ENCODE data around the gene PRDM5. TPM values are rescaled to one million over a fixed set of nuclear protein-coding genes. Genes with fewer than 3 reads are reported as not detected.

Gene PRDM5
- total and polyA plus RNA-seq, 2 of the 13 experiments (the other 11 are each of a cell fraction or from before 2014, with no cell fraction given): not detected

DNA sequence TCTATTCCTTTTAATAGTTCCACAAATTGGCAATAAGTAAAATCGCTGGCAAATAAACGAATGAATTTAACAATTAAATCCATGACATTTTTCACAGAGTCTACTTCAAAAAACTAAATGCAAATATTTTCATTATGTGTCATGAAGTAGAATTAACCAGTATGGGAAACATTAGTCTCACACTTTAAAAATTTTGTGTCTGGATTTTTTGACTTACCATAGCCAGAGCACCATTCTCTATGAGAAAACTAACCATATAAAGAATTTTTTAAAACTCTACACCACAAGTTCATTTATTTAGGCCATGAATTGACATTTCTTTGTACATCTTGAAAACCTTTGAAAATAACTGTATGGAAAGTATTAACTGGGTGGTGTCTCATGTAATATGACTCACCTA is 41.2 kb downstream of the PRDM5 start:
- no TSS peak for BruUV-seq (replicated peaks)
- H3K9me3 ChIP-seq (ENCODE audit: low read length): no peaks in the 10 kb centered on the region
- H3K4me2 ChIP-seq (ENCODE audit: low read depth, low read length): no peak overlapping the region
- H3K4me1 ChIP-seq (ENCODE audit: insufficient read depth, low read length): no peaks in the 10 kb centered on the region
- no peaks in the 10 kb centered on the region; a peak in 1 of 5 replicates for H3K27me3 ChIP-seq (ENCODE audit: control insufficient read depth in 1 of 2, insufficient read depth in 2 of 2, low read length in 2 of 2)
- H3K4me3 ChIP-seq (replicated peaks in 1 of 3; ENCODE audit: insufficient read depth in 1 of 3, low read depth in 2 of 3, low read length in 3 of 3): no peak overlapping the region
- ATAC-seq (no peak), DNase-seq (ENCODE audit: low spot score) (no peak), FAIRE-seq (no peak)
- H3K27ac ChIP-seq (ENCODE audit: extremely low read length, insufficient read depth, low read length): no peak overlapping the region
- no peak overlapping the region for H3K9ac ChIP-seq (ENCODE audit: insufficient read depth, low read depth, low read length)
- ChIA-PET CTCF (ENCODE audit: low intra/inter-chr PET ratio, low total read pairs) (no interaction called here), POLR2A (no interaction called here)
- H3K79me2 ChIP-seq (ENCODE audit: insufficient read depth, low read length): no peaks in the 10 kb centered on the region
- intact Hi-C loops (cut with micrococcal nuclease; ENCODE audit: unreplicated experiment): no loop called here
- 0% methylated on average over 2 of the region's 2 CpGs for WGBS (ENCODE audit: low lambda C conversion rate)
- TF ChIP-seq ZNF468 (CRISPR knock-in tag; IDR thresholded peaks at IDR 0.05): no peak
- TF ChIP-seq, protein P1, sequence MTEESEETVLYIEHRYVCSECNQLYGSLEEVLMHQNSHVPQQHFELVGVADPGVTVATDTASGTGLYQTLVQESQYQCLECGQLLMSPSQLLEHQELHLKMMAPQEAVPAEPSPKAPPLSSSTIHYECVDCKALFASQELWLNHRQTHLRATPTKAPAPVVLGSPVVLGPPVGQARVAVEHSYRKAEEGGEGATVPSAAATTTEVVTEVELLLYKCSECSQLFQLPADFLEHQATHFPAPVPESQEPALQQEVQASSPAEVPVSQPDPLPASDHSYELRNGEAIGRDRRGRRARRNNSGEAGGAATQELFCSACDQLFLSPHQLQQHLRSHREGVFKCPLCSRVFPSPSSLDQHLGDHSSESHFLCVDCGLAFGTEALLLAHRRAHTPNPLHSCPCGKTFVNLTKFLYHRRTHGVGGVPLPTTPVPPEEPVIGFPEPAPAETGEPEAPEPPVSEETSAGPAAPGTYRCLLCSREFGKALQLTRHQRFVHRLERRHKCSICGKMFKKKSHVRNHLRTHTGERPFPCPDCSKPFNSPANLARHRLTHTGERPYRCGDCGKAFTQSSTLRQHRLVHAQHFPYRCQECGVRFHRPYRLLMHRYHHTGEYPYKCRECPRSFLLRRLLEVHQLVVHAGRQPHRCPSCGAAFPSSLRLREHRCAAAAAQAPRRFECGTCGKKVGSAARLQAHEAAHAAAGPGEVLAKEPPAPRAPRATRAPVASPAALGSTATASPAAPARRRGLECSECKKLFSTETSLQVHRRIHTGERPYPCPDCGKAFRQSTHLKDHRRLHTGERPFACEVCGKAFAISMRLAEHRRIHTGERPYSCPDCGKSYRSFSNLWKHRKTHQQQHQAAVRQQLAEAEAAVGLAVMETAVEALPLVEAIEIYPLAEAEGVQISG (CRISPR knock-in tag; IDR thresholded peaks at IDR 0.05): no peak
- TF ChIP-seq SNAI1 (CRISPR knock-in tag; IDR thresholded peaks at IDR 0.05; ENCODE audit: borderline replicate concordance): no peak
- TF ChIP-seq, protein P2, sequence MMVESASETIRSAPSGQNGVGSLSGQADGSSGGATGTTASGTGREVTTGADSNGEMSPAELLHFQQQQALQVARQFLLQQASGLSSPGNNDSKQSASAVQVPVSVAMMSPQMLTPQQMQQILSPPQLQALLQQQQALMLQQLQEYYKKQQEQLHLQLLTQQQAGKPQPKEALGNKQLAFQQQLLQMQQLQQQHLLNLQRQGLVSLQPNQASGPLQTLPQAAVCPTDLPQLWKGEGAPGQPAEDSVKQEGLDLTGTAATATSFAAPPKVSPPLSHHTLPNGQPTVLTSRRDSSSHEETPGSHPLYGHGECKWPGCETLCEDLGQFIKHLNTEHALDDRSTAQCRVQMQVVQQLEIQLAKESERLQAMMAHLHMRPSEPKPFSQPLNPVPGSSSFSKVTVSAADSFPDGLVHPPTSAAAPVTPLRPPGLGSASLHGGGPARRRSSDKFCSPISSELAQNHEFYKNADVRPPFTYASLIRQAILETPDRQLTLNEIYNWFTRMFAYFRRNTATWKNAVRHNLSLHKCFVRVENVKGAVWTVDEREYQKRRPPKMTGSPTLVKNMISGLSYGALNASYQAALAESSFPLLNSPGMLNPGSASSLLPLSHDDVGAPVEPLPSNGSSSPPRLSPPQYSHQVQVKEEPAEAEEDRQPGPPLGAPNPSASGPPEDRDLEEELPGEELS (CRISPR knock-in tag; IDR thresholded peaks at IDR 0.05): no peak
- TF ChIP-seq MEF2D (CRISPR knock-in tag; IDR thresholded peaks at IDR 0.05): no peak
- no peak for TF ChIP-seq ZNF672 (CRISPR knock-in tag; IDR thresholded peaks at IDR 0.05)
- TF ChIP-seq JDP2 (CRISPR knock-in tag; IDR thresholded peaks at IDR 0.05; ENCODE audit: borderline replicate concordance): no peak
- no peak for TF ChIP-seq ZEB1 (IDR thresholded peaks at IDR 0.05; ENCODE audit: insufficient replicate concordance, low read depth)
- TF ChIP-seq HCFC1 (IDR thresholded peaks at IDR 0.05; ENCODE audit: low read depth, low read length): no peak
- TF ChIP-seq KDM1A (CRISPR knock-in tag; IDR thresholded peaks at IDR 0.05): no peak
- TF ChIP-seq ZNF746 (CRISPR knock-in tag; IDR thresholded peaks at IDR 0.05): no peak
- TF ChIP-seq REL (CRISPR knock-in tag; conservative IDR thresholded peaks at IDR 0.05): no peak
- TF ChIP-seq NPAS2 (CRISPR knock-in tag; IDR thresholded peaks at IDR 0.05; ENCODE audit: borderline replicate concordance): no peak
- TF ChIP-seq ZSCAN9 (CRISPR knock-in tag; IDR thresholded peaks at IDR 0.05; ENCODE audit: borderline replicate concordance): no peak
- TF ChIP-seq ZNF136 (CRISPR knock-in tag; IDR thresholded peaks at IDR 0.05; ENCODE audit: low read depth): no peak
- TF ChIP-seq, protein P3, sequence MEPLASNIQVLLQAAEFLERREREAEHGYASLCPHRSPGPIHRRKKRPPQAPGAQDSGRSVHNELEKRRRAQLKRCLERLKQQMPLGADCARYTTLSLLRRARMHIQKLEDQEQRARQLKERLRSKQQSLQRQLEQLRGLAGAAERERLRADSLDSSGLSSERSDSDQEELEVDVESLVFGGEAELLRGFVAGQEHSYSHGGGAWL (CRISPR knock-in tag; IDR thresholded peaks at IDR 0.05): no peak
- no peaks in the 10 kb centered on the region for H4K20me1 ChIP-seq (ENCODE audit: insufficient read depth, low read length)
- H2AFZ ChIP-seq (ENCODE audit: low read length): no peak overlapping the region
- H3K36me3 ChIP-seq (replicated peaks in 1 of 2; ENCODE audit: control insufficient read depth in 1 of 2, insufficient read depth in 2 of 2, low read length in 2 of 2): no peaks in the 10 kb centered on the region
- in situ Hi-C loops (cut with HindIII; ENCODE audit: extremely low pct_ligation_motif_present, low pct_unique_long_range_greater_than_20kb): no loop called here
